22Rv1 (cell line): Measurements from ENCODE around the gene SIRT7.

ENCODE experiments used
- H3K27ac ChIP-seq: fragments of 450-650 bp; 2 replicates; pipeline ENCODE4 v1.5.1; 2017
- ZFX ChIP-seq: fragments of 450-650 bp; IDR thresholded peaks from 2 replicates; pipeline ENCODE4 v1.6.1; 2017; ENCODE audit warnings: antibody characterized with exemption, borderline replicate concordance
- TF ChIP-seq, protein P1 (sequence below): fragments of 450-650 bp; IDR thresholded peaks from 2 replicates; pipeline ENCODE4 v1.5.1; 2017; ENCODE audit warnings: mild to moderate bottlenecking

Gene SIRT7

DNA sequence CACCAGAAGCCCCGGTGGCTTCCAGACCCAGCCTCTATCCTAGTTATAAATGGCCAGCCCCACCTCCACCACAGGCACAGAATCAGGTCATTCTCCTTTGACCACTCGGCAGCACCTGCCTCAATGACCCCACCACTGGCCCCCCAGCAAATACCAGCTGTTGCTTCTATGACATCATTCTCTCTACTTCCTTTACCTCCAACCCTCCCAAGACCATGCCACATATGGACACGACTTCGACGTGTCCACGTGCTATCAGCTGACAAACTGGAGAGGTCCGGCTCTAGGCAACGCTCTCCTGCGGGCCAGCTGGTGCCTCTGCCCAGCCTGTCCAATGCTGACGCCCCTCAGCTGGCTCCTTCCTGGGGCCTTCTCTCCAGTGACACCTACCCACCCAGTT lies 32.5 kb downstream of the SIRT7 start:
- TF ChIP-seq, protein P1, sequence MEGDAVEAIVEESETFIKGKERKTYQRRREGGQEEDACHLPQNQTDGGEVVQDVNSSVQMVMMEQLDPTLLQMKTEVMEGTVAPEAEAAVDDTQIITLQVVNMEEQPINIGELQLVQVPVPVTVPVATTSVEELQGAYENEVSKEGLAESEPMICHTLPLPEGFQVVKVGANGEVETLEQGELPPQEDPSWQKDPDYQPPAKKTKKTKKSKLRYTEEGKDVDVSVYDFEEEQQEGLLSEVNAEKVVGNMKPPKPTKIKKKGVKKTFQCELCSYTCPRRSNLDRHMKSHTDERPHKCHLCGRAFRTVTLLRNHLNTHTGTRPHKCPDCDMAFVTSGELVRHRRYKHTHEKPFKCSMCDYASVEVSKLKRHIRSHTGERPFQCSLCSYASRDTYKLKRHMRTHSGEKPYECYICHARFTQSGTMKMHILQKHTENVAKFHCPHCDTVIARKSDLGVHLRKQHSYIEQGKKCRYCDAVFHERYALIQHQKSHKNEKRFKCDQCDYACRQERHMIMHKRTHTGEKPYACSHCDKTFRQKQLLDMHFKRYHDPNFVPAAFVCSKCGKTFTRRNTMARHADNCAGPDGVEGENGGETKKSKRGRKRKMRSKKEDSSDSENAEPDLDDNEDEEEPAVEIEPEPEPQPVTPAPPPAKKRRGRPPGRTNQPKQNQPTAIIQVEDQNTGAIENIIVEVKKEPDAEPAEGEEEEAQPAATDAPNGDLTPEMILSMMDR, result no peak
- TF ChIP-seq ZFX, result no peak
- H3K27ac ChIP-seq, result no peak overlapping the region

GRCh38 chr17:81884968-81885367 lies 33.0 kb downstream of the SIRT7 start:
- no peak overlapping the region; the same call in 1 of the 2 replicates for H3K27ac ChIP-seq
- TF ChIP-seq, protein P1, result no peak
- TF ChIP-seq ZFX, result no peak

GRCh38 chr17:81884520-81884919 lies 33.5 kb downstream of the SIRT7 start:
- H3K27ac ChIP-seq, result no peak overlapping the region; the same call in 1 of the 2 replicates
- TF ChIP-seq, protein P1, result no peak
- TF ChIP-seq ZFX, result no peak

DNA sequence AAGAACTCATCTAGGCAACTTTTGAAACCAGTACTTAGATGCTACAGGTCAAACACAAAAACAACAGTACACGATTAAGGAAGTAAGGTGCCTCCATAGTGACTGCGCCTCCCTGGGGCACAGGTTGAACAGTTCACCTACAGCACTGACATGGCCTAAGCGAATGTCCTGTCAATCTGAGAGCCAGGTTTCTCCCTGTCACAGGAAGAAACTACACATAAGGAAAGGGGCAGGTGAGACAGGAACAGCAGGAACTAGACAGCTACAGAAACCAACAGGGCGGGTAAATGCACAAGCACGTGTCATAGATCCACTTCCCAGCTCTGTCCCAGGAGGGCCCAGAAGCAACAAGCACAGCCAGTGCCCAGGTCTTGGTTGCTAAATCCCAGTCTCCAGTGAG lies 38.9 kb downstream of the SIRT7 start:
- no peak overlapping the region for H3K27ac ChIP-seq
- TF ChIP-seq ZFX, result no peak
- TF ChIP-seq, protein P1, result no peak

GRCh38 chr17:81878294-81878693 lies 39.7 kb downstream of the SIRT7 start:
- TF ChIP-seq, protein P1, result no peak
- TF ChIP-seq ZFX, result no peak
- no peak overlapping the region for H3K27ac ChIP-seq

DNA sequence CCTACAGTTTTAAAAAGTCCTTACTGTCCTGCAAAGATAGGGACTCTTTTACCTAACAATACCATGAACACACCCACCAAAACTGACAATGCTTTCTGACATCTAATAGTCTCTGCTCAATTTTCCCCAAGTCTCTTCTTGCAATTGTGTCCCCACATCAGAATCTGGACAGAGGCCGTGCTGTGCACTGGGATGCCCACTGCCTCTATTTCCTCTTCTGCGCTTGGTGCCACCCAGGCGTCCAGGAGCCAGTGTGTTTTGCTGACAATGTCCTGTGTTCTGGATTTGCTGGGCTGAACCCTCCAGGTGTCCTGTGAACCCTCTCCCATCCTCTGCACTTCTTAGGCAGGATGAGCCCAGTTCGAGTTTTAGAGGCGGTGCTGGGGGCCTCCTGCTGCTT lies 40.4 kb downstream of the SIRT7 start:
- TF ChIP-seq, protein P1, result no peak
- TF ChIP-seq ZFX, result no peak

GRCh38 chr17:81871387-81872230 lies 46.4 kb downstream of the SIRT7 start:
- TF ChIP-seq, protein P1, result peak; percentile 37; the same call in 1 of the 2 replicates
- no peak for TF ChIP-seq ZFX
- peak overlapping the region; percentile 99 for H3K27ac ChIP-seq

More for the DNA sequence above, 40.4 kb downstream of the SIRT7 start:
- H3K27ac ChIP-seq, result no peak overlapping the region
